GM18873 (cell line): ENCODE data around the gene TNFRSF1B.

Source experiments
- ATAC-seq: cut with Tn5 transposase; IDR thresholded peaks from one replicate; pipeline ENCODE4 v1.9.1; 2021; ENCODE audit warnings: mild to moderate bottlenecking, moderate library complexity, moderate number of reproducible peaks; ENCODE audit not compliant: unreplicated experiment, low FRiP score

TNFRSF1B gene

GRCh38 chr1:12166834-12167492 is at the start of gene TNFRSF1B:
Gene TNFRSF1B (plus strand): TSS chr1:12166991. CDS start chr1:12167092, 101 bp downstream.
- no peak for ATAC-seq

DNA sequence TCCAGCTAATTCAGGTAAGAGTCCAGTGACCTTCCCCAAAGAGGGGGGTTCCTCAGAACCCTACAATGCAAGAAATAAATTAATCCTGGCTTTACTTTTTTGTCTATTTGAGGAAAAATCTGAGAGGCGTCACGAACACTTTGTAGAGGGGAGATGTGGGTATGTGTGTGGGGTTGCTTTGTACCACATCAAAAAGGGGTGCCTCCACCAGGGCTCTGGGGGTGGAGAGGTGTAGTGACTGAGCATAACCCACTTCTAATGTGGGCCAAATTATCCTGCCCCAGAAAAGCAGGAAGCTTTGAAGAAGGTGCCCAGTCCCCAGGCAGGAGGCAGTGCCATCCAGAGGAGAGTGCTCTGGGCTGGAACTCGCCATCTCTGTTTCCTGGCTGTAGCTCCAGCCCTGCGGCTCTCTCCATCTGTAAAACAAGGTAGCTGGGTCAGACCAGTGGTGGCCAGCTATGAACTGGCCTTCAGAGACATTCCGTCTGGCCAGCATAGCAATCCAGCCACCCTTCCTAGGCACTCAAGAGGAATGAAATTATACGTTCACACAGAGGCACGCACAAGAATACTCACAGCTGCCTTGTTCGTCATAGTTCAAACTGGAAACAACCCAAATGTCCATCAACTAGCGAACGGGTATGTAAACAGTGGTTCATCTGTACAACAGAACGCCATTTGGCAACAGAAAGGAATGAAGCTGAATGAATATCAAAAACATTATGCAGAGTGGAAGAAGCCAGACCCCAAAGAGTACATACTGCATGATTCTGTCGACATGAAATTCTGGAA is 45.4 kb upstream of the TNFRSF1B start:
- ATAC-seq = no peak

- ATAC-seq = no peak
Measured at GRCh38 chr1:12123172-12123571, 43.6 kb upstream of the TNFRSF1B start.

GRCh38 chr1:12124693-12125421 is 41.9 kb upstream of the TNFRSF1B start:
- no peak for ATAC-seq

DNA sequence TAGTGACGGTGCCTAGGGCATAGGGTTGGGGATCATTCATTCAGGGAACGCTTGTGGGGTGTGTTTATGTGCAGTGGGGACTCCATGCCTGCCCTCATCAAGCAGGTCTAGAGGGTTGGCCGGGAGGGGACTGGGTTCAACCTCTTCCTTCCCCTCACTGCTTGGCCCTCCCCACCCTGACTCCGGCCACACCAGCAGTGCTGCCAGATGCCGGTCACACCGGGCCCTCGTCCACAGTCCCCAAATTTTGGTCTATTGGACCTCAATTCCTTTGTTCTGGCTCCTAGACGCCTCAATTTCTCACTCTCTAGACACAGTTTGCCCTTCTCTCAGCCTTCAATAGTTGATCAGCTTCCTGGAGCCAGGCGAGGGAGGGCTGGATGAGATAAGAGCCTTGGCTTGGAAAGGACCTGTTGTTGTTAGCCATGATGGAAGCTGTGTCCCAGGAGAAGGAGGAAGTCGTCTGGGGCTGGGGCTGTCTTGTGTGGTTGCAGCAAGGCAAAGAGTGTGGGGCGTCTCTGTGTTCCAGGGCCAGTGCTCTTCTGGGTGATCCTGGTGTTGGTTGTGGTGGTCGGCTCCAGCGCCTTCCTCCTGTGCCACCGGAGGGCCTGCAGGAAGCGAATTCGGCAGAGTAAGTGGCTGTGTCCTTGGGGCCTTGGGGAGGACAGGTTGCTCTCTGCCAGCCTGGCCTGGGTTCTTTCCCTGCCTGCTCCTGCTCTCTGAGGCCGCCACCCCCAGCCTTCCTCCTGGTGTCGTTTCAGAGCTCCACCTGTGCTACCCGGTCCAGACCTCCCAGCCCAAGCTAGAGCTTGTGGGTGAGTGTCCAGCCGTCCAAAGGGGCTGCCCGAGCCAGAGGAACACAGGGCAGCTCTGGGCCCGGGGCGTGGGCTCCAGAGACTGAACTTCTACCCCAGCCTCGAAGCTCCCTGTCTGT is 41.1 kb upstream of the TNFRSF1B start:
- ATAC-seq = no peak

GRCh38 chr1:12126781-12127180 is 40.0 kb upstream of the TNFRSF1B start:
- no peak for ATAC-seq

- ATAC-seq = no peak
Measured at GRCh38 chr1:12127206-12127810, 39.5 kb upstream of the TNFRSF1B start.

DNA sequence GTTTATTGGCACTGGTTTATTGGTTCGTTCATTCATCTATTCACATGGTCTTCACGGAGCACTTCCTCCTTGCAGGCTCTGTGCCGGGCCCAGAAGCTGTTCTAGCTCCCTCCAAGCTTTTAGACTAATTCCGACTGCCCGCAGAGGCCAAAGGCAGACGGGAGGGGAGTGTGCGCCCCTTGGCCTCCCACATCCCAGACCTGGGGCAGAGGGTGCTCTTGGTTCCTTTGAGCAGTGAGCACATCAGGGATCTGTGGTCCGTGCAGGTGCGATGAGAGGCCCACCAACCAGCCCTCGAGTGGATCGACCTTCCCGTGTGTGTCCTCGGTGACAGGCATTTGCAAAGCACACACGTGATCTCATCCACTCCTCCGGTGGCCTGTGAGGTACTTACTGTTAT is 38.7 kb upstream of the TNFRSF1B start:
- ATAC-seq = no peak

DNA sequence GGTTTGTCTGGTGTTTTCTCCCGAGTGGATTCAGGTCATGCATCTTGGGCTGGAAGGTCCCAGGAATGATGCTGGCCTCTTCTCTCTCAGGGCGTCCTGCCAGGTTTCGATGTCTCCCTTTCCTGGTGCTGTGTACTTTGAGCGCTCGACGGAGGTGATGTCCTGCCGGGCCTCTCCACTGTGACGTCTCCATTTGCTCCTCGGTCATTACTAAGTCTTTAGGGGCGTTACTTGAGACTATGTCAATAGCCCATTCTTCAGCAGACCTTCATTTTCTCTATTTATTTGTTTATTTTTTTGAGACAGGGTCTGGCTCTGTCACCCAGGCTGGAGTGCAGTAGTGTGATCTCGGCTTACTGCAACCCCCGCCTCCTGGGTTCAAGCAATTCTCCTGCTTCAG is 37.2 kb upstream of the TNFRSF1B start:
- ATAC-seq = no peak

- ATAC-seq = no peak
Measured at GRCh38 chr1:12130466-12131130, 36.2 kb upstream of the TNFRSF1B start.

GRCh38 chr1:12132078-12132477 is 34.7 kb upstream of the TNFRSF1B start:
- ATAC-seq = no peak

DNA sequence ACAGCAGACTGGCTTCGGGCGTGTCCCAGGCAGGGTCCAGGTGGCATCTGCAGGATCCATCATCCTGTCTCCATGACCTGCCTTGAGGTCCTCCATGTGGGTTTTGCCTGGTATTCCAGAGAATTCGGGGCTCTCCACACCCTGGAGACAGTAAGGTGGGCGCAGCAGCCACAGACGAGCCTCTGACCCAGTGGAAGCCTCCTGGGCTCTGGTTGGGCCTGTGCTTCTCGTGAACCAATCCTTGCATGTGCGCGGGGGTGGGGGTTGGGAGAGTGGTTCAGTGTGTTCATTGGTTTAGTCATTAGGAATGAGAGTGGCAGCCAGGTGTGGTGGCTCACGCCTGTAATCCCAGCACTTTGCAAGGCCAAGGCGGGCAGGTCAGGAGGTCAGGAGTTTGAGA is 32.1 kb upstream of the TNFRSF1B start:
- ATAC-seq = no peak

GRCh38 chr1:12135612-12136011 is 31.2 kb upstream of the TNFRSF1B start:
- no peak for ATAC-seq

- ATAC-seq = no peak
Measured at GRCh38 chr1:12136916-12137610, 29.7 kb upstream of the TNFRSF1B start.

DNA sequence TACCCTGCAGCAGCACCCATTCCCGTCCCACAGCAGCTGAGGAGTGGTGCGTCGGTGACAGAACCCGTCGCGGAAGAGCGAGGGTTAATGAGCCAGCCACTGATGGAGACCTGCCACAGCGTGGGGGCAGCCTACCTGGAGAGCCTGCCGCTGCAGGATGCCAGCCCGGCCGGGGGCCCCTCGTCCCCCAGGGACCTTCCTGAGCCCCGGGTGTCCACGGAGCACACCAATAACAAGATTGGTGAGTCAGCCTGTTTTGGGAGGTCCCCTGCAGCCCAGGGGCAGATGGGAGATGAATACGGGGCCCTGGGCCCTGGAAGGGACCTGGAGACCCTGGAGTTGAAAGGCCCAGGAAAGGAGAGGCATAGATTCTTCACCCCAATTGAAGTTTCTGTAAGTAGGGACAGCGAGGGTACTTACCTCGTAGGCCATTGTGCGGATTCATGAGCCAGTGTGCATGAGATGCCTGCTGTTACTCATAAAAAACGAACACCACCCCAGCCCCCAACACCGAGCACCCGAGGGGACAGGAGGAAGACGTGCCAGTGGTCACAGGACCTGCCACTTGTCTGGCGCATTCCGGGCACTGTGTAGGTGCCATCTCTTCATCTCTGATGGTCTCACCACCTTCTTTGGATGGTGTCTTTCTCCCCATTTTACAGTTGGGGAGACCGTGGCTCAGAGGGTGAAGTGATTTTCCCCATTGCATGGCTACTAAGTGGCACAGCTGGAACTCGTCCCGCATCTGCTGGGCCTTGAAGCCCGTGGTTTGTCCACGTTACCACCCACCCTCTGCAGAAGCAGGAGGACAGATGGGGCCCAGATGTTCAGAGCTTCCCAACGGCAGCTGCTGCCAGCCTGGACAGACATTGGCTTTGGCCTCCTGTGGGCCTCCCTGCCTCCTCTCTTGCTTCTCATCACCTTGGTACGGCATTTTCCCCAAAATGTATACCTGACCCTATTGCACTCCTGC is 28.3 kb upstream of the TNFRSF1B start:
- ATAC-seq = no peak

DNA sequence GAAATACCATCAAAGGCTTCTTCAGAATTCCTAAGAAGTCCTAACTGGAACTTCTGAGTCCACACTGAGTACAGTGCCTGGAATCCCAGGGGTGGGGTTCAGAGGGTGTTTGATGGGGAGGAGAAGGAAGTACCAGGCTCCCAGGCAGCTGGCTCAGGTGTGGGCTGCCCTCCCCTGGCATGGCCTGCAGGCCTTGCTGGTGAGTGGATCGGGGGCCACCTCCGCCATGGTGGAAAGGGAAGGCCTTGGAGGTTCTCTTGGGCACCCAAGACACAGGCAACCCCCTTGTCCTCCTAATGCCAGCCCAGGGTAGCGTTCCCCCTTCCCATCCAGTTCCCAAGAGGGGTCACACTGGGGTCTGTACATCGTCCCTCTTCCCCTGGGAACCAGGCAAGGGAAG is 26.8 kb upstream of the TNFRSF1B start:
- ATAC-seq = no peak

DNA sequence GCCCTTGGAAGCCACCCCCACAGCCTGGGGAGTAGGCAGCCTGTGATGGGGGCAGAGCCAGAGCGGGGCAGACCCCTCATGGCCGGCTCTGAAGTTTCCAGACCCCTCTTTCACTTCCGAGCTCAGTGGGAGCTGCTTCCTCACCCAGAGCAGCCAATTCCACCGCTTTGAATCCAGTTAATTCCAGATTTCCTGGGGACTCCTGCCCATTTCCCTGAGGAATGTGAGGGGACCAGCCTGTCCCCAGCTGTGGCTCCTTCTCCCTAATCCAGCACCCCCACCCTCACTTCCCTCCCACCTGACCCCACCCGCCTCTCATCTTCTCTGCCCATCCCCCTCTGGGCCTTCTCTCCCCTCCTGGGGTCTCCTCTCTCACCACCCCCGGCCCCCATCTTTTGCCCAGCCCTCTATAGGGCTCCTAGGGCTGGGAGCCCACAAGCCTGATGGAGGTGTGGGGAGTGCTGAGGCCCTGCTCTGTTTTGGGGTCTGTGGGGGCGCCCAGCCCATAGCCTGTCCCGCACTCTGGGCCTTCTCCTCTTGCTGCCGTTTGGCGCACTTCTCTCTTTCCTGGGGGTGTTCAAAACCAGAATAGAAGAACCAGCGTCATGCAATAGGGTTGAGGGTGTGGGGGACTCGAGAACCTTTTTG is 26.2 kb upstream of the TNFRSF1B start:
- no peak for ATAC-seq
